GM19193 (cell line): ENCODE results near the gene CYP1A2.

Experiments used
- POLR2A ChIP-seq: IDR thresholded peaks from 4 replicates; pipeline ENCODE4 v1.6.1; 2011; ENCODE audit not compliant: insufficient read depth, insufficient read length; ENCODE audit errors: extremely low read depth

The CYP1A2 gene, protein sequence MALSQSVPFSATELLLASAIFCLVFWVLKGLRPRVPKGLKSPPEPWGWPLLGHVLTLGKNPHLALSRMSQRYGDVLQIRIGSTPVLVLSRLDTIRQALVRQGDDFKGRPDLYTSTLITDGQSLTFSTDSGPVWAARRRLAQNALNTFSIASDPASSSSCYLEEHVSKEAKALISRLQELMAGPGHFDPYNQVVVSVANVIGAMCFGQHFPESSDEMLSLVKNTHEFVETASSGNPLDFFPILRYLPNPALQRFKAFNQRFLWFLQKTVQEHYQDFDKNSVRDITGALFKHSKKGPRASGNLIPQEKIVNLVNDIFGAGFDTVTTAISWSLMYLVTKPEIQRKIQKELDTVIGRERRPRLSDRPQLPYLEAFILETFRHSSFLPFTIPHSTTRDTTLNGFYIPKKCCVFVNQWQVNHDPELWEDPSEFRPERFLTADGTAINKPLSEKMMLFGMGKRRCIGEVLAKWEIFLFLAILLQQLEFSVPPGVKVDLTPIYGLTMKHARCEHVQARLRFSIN

GRCh38 chr15:74748322-74748946, at the start of gene CYP1A2:
Gene CYP1A2 (plus strand): TSS chr15:74748845. CDS start chr15:74749739, 894 bp downstream.
- TF ChIP-seq POLR2A, result no peak

DNA sequence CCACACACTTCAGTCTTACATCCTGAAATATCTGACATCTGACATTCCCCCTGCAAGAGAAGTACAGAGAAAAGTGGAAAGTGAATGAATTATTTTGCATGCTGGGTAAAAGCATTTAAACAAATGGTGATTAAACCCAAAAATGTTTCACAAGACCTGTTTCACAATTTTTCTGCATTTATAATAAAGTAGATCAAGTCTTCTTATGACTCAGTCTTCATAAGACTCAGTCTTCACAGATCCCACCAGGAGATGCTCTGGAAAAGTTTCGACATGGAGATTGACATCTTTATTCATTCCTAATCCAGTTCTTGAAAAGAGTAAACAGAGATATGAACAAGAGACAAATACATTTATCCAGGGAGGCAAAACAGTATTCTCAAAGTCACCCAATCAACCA, 39.6 kb upstream of the CYP1A2 start:
- no peak for TF ChIP-seq POLR2A

DNA sequence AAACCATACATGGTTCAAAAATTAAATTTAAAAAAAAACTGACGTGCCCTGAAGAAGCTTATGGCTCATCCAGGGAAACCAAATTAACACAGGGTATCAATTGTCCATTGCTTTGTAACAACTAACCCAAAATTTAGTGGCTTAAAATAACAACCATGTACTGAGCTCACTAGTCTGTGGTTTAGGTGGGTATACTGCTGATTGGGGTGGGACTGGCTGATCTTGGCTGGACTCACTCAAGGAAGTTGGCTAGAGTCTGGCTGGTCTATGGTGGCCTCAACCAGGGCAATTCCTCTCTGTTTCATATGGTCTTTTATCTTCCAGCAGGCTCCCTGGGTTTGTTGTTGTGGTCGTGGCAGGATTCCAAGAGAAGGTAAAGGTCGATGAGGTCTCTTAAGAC, 38.8 kb upstream of the CYP1A2 start:
- TF ChIP-seq POLR2A, result no peak

DNA sequence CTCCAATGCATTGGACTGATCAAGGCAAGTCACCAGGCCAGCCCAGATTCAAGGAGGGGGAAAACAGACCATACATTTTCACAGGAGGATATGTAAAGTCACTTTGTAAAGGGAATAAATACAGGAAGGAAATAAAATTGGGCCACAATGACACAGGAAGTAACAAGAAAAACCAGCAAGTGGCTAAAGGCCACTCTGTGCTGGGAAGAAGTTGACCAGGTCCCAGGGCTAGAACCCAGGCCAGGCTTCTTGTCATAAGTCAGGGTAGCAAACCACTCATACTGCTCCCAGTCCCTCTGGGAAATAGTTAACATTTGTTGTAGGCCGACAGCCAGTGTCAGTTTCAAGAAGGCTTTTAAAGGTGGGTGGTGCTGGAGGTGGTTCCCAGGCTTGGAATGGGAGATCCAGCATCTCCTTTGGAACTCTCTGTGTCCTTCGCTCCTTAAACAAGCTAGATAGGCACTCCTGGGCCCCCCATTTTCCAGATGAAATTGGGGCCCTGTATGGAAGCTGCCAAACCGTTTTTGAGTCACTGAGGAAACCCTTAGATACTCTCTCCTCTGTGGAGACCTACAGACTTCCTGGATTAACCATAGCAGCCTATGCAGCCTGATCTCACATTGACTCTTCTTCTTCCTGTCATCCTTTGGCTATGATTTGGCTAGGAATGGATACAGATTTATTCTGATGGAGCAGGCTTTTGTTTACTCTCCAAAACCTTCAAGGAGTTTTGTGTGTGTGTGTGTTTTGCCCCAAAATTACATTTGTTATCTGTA, 38.1 kb upstream of the CYP1A2 start:
- TF ChIP-seq POLR2A, result no peak

- TF ChIP-seq POLR2A, result no peak
These were observed 36.3 kb upstream of the CYP1A2 start for GRCh38 chr15:74712311-74712710.

- TF ChIP-seq POLR2A, result no peak
These were observed 32.0 kb upstream of the CYP1A2 start for GRCh38 chr15:74716651-74717050.

DNA sequence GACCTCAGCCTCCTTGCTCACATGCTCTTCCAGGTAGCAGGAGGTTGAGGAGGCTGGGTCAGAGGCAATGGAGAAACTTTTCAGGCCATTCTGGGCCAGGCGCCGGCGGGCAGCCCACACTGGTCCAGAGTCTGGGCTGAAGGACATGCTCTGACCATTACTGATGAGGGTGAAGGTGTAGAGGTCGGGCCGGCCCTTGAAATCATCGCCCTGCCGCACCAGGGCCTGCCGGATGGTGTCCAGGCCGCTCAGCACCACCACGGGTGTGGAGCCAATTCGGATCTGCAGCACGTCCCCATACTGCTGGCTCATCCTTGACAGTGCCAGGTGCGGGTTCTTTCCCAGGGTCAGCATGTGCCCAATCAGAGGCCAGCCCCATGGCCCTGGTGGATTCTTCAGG, 26.1 kb upstream of the CYP1A2 start:
- TF ChIP-seq POLR2A, result no peak

GRCh38 chr15:74723187-74723586, 25.5 kb upstream of the CYP1A2 start:
- no peak for TF ChIP-seq POLR2A

GRCh38 chr15:74723754-74724334, 24.8 kb upstream of the CYP1A2 start:
- TF ChIP-seq POLR2A, result no peak

- TF ChIP-seq POLR2A, result no peak
These were observed 23.9 kb upstream of the CYP1A2 start for GRCh38 chr15:74724570-74725224.

DNA sequence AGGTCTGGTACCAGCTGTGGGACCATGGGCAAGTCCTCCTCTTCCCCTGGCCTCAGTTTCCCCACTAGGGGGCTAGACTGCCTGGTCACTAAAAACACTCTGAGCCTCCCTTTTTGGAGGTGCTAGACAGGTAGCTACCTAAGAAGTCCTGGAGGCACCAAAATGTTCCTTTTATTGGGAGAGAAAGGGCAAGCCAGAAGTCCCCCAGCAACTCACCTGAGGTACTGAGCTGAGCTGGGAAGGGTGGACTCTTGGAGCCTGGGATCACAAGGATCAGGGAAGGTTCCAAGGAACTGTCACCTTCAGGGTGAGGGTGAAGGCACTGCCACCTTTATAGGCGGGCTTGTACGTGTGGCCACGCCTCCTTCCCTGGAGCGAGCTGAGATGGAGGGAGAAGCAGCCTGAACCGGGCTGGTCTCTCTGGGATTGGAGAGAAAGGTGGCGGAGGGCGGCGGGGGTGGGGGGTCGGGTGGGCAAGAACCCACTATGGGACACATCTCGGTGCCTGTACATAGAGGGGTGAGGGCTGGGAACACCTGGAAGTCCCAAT, 23.3 kb upstream of the CYP1A2 start, which contains the start of gene CYP1A1:
CYP1A1 (minus strand) TSS at position 304 of the 550 bp plus-strand sequence. CDS start 2,431 bp downstream, outside the sequence.
- no peak for TF ChIP-seq POLR2A

GRCh38 chr15:74725845-74726773, 22.5 kb upstream of the CYP1A2 start:
- no peak for TF ChIP-seq POLR2A

- no peak for TF ChIP-seq POLR2A
These were observed 21.9 kb upstream of the CYP1A2 start for GRCh38 chr15:74726774-74727164.
